Natural killer cell treated with Interleukin-12 subunit alpha and Interleukin-12 subunit beta and Interleukin-15 and Interleukin-18, amount 100 ng/mL, for 72 hours (primary cell): ENCODE results near the gene REEP2. TPM values are rescaled to one million over a fixed set of nuclear protein-coding genes. Genes with fewer than 3 reads are reported as not detected.
A peak's percentile ranks its signal among the peaks of the same experiment; 100 is the strongest.

Source experiments
- ATAC-seq, 2 donors: fragments of 150-1000 bp; cut with Tn5 transposase in 1 of 2; sonication (Bioruptor Pico), chemical (Tn5 transposase) in 1 of 2; 2 replicates each; pipeline ENCODE4 v1.10.0; 2021
- DNase-seq: peaks from one replicate; pipeline ENCODE4 v3.0.0; 2022; ENCODE audit warnings: low spot score
- H3K27ac Mint-ChIP-seq, 2 donors: 1 replicate in 1 of 2; 2 replicates in 1 of 2; pipeline ENCODE4 v1.8.0; 2022; ENCODE audit warnings: mixed read lengths in 2 of 2, mild to moderate bottlenecking in 1 of 2, moderate library complexity in 1 of 2
- H3K27me3 Mint-ChIP-seq, 2 donors: 1 replicate in 1 of 2; 2 replicates in 1 of 2; pipeline ENCODE4 v1.8.0; 2022; ENCODE audit warnings: mixed read lengths in 2 of 2
- H3K36me3 Mint-ChIP-seq: one replicate; pipeline ENCODE4 v1.8.0; 2022; ENCODE audit warnings: mixed read lengths
- H3K4me1 Mint-ChIP-seq, 2 donors: 1 replicate in 1 of 2; 2 replicates in 1 of 2; pipeline ENCODE4 v1.8.0; 2022; ENCODE audit warnings: low read depth in 2 of 2, mixed read lengths in 2 of 2, mild to moderate bottlenecking in 1 of 2
- H3K4me3 Mint-ChIP-seq: one replicate; pipeline ENCODE4 v1.8.0; 2022; ENCODE audit warnings: mixed read lengths
- H3K9me3 Mint-ChIP-seq: 2 replicates; pipeline ENCODE4 v1.8.0; 2022; ENCODE audit warnings: mixed read lengths
- total RNA-seq, 2 donors: library from RNA; stranded (reverse); gene quantifications; one replicate each; pipeline ENCODE4 v1.2.3, GENCODE V29; 2022

The REEP2 gene
- total RNA-seq, 2 donors from 2014 or later: 0.75 TPM; not detected in 1

DNA sequence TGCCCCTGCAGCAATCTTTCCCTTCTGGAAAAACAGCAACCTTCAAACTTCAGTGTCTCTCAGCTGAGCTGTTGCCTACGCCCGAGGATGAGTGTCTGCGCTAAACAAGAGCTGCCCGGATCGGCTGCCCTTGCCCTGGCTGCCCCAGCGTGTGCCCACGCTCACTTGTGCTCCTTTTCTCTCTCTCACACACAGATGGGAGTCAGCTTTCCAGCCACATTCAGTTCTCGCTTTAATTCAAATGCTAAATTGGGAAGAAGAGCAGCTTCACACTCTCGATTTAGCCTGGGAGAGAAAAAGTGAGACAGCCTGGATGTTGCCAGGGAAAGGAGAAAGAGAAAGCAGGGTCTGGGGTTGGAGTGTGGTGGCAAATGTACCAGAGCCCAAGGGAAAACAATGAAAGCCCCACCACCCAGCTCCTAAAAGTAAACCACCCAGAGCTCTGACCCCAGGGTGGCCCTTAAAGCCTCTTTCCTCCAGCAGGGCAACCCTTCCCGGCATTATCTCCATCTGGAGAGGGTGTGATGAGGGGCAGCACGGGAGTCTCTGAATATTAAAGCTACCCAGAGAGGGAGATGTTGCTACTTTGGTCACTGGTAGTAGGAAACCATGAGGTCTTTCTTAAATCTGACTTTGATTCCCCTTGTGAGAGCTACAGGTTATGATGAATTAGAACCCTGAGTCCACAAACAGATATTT is 16.5 kb downstream of the REEP2 start:
- DNase-seq (no peak), ATAC-seq (no peak)
- Mint-ChIP-seq H3K9me3 (no peaks in the 10 kb centered on the region), H3K36me3 (no peaks in the 10 kb centered on the region), H3K27me3 (peaks cover 0 to 3% of the 10 kb centered on the region in 2 donors), H3K4me3 (no peak overlapping the region), H3K27ac (peak overlapping the region in 1 of 2 donors; percentile 53), H3K4me1 (peaks cover 14 to 21% of the 10 kb centered on the region in 2 donors)

DNA sequence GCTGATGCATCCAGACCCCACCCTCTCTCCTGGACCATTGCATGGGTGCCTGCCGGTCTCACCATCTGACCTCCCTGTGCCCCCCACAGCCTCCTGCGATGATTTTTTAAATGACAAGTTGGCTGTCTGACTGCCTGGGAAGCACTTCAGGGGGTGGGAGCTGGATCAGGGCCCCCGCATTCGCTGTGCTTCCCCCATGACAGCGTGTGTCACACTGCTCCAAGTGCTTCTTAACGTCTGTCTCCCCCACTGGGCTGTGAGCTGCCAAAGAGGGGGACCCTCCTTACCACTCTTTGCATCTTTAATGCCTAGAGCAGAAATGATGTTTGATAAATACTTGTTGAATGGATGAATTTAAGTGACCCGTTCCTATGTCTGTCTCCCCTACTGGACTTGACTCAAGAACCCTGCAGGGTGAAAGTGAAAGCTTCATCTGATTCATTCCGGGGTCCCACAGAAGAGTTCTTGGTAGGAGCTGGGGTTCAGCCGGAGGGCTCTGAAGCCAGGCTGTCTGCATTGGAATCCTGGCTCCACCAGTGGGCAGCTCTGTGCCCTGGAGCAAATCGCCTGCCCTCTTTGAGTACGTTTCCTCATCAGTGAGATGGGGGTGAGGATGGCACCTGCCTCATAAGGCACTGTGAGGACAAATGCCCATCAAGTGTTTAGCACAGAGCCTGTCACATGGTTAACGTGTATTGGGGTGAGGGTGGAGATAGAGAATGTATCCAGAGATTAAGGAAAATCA is 18.8 kb downstream of the REEP2 start:
- H3K4me3 Mint-ChIP-seq: peak overlapping the region; percentile 29
- H3K9me3 Mint-ChIP-seq: no peaks in the 10 kb centered on the region
- ATAC-seq (no peak), DNase-seq (no peak)
- no peaks in the 10 kb centered on the region for H3K27me3 Mint-ChIP-seq
- H3K36me3 Mint-ChIP-seq: no peaks in the 10 kb centered on the region
- peaks cover 23 to 33% of the 10 kb centered on the region in 2 donors for H3K4me1 Mint-ChIP-seq
- peak overlapping the region; percentile 80 to 87 for H3K27ac Mint-ChIP-seq

- Mint-ChIP-seq H3K4me1 (peaks cover 23 to 33% of the 10 kb centered on the region in 2 donors), H3K4me3 (peak overlapping the region; percentile 29), H3K27ac (peak overlapping the region; percentile 87 to 90), H3K27me3 (no peaks in the 10 kb centered on the region), H3K9me3 (no peaks in the 10 kb centered on the region), H3K36me3 (no peaks in the 10 kb centered on the region)
- no peak for ATAC-seq
- DNase-seq: no peak
These were observed 19.5 kb downstream of the REEP2 start for GRCh38 chr5:138458384-138458783.

DNA sequence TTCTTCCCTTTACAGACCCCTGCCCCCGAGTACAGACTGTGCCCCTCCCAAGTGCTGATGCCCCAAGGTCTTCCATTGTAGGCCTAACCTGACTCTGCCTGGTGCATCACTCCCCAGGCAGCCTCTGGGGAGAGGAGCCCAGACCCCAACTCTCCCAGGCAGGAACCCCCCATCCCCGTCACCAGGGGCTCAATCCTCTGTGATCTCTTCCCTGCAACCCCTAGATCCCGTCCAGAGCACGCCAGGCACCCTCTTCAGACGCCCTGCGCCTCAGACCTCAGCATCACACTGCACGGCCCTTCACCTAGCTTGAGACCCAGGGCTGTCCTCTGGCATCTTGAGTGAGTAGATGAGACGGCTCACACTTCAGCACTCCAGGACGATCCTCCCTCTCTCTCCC is 20.0 kb downstream of the REEP2 start:
- Mint-ChIP-seq H3K4me1 (peaks cover 23 to 33% of the 10 kb centered on the region in 2 donors), H3K36me3 (no peaks in the 10 kb centered on the region), H3K4me3 (peak overlapping the region; percentile 68), H3K27ac (peak overlapping the region; percentile 87 to 90), H3K9me3 (no peaks in the 10 kb centered on the region), H3K27me3 (no peaks in the 10 kb centered on the region)
- ATAC-seq (peak in 1 of 2 donors; percentile 0), DNase-seq (no peak)

- Mint-ChIP-seq H3K36me3 (no peaks in the 10 kb centered on the region), H3K9me3 (no peaks in the 10 kb centered on the region), H3K4me3 (peak overlapping the region; percentile 68), H3K4me1 (peaks cover 23 to 33% of the 10 kb centered on the region in 2 donors), H3K27me3 (no peaks in the 10 kb centered on the region), H3K27ac (peak overlapping the region; percentile 87 to 90)
- DNase-seq (peak; percentile 88), ATAC-seq (peak; percentile 72 to 79)
These were observed 20.6 kb downstream of the REEP2 start for GRCh38 chr5:138459311-138459933.

DNA sequence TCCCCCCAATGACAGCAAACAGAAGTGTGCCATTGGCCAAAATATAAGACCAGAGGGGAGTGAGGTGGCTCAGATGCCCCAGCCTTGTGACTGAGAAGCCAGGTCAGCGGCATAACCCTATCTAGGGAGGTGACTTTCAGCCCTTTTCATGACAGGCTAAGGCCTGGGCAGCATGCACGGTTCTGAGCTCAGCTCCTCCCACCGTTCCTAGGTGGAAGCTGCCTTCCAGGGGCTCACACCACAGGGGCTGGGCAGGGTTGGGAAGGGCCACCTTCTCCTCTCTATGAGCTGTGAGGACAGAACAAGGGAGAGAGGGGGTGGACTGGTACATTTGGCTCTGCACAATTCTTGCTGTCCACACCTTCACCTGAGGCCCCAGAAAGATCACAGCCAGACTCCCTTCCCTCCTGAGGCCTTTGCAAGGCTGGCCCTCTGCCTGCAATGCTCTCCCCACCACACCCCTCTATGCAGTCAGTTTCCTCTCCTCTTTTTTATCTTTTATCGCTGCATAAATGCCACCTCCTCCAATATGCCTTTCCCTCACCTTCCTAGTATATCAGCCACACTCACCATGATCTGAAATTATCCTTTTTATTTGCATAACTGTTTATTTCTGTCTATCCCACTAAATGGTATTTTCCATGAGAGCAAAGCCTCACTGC is 21.3 kb downstream of the REEP2 start:
- Mint-ChIP-seq H3K4me3 (no peak overlapping the region), H3K36me3 (no peaks in the 10 kb centered on the region), H3K27ac (peak overlapping the region; percentile 87 to 90), H3K9me3 (no peaks in the 10 kb centered on the region), H3K4me1 (peaks cover 23 to 33% of the 10 kb centered on the region in 2 donors), H3K27me3 (no peaks in the 10 kb centered on the region)
- DNase-seq (no peak), ATAC-seq (no peak)

- Mint-ChIP-seq H3K9me3 (no peaks in the 10 kb centered on the region), H3K36me3 (no peaks in the 10 kb centered on the region), H3K27ac (peak overlapping the region; percentile 2 to 90), H3K27me3 (no peaks in the 10 kb centered on the region), H3K4me3 (no peak overlapping the region), H3K4me1 (peaks cover 25 to 33% of the 10 kb centered on the region in 2 donors)
- DNase-seq (no peak), ATAC-seq (no peak)
These were observed 22.7 kb downstream of the REEP2 start for GRCh38 chr5:138461343-138462125.

DNA sequence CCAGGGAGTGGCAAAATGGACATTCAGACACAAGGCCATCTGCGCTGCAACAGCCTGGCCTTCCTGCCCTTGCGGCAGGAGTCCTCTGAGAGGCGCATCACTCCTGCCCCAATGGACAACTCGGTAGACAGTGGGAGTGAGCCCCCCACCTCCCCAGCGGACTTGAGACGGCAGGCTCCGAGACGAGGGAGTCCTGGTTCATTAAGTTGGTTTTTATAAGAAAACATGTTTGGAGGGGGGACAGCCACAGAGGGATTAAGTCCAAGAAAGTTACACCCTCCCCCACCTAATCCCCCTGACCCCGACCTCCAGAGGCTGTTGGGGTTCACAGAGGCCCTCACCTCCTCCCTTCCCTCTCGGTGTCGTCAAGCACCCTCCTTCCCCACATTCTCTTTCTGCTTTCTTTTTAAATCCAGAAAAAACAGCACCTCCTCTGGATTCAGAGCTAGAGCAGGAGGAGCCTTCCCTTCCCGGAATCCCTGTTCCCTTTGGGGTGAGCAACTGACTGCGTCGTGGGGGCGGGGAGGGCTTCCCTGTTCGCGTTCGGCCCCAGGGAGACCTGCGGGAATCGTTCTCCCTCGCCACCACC is 24.7 kb downstream of the REEP2 start:
- Mint-ChIP-seq H3K27ac (peak overlapping the region; percentile 79 to 85), H3K9me3 (no peaks in the 10 kb centered on the region), H3K27me3 (no peaks in the 10 kb centered on the region), H3K4me3 (peak overlapping the region; percentile 86), H3K36me3 (no peaks in the 10 kb centered on the region), H3K4me1 (peaks cover 36 to 42% of the 10 kb centered on the region in 2 donors)
- DNase-seq (no peak), ATAC-seq (no peak)

DNA sequence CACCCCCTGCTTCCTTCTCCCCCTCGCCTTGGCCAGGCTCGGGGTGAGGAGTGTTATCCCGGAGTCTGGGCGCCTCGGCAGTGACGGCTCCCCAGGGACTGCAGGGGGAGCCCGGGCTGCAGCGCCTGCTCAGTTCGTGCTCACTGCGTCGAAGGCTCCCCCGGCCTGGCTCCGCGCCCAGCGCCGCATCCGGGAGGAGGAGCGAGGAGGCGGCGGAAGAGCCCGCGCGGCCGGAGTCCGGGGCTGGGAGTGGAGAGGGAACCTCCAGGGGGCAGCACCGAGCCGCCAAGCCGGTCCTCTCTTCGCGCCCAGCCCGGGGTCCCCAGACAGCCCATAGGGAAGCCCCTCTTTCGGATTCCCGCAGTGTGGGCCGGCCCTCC is 25.1 kb downstream of the REEP2 start:
- Mint-ChIP-seq H3K27me3 (no peaks in the 10 kb centered on the region), H3K4me3 (peak overlapping the region; percentile 86), H3K4me1 (peaks cover 33 to 42% of the 10 kb centered on the region in 2 donors), H3K9me3 (no peaks in the 10 kb centered on the region), H3K36me3 (no peaks in the 10 kb centered on the region), H3K27ac (peak overlapping the region; percentile 79 to 85)
- DNase-seq (peak; percentile 96), ATAC-seq (peak; percentile 74 to 80)

DNA sequence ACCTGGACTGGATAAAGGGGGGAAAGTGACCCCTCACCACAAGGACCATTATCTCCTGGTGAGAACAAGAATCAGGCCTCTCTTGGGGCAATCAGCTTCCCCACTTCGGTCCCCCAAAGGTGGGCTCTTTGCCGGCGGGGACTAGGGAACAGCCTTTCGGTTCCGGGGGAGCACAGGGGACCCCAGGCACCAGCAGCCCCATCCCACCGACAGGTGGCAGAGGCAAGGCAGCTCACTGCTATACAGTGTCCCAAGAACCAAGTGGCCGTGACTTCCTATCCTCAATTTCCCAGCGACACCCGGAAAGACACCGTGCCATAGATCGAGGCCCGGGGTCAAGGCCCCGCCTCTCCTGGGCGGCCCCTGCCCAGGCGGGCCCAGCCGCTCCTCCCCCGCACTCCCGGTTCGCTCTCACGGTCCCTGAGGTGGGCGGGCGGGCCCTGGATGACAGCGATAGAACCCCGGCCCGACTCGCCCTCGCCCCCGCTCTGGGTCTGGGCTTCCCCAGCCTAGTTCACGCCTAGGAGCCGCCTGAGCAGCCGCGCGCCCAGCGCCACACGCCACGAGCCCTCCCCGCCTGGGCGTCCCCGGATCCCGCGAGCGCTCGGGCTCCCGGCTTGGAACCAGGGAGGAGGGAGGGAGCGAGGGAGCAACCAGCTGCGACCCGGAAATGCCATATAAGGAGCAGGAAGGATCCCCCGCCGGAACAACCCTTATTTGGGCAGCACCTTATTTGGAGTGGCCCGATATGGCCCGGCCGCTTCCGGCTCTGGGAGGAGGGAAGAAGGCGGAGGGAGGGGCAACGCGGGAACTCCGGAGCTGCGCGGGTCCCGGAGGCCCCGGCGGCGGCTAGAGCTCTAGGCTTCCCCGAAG is 25.8 kb downstream of the REEP2 start:
- DNase-seq (peak; percentile 97), ATAC-seq (peak; percentile 85 to 88)
- Mint-ChIP-seq H3K27me3 (no peaks in the 10 kb centered on the region), H3K4me1 (peaks cover 29 to 35% of the 10 kb centered on the region in 2 donors), H3K4me3 (peak overlapping the region; percentile 86), H3K27ac (peak overlapping the region; percentile 79 to 85), H3K9me3 (no peaks in the 10 kb centered on the region), H3K36me3 (no peaks in the 10 kb centered on the region)

DNA sequence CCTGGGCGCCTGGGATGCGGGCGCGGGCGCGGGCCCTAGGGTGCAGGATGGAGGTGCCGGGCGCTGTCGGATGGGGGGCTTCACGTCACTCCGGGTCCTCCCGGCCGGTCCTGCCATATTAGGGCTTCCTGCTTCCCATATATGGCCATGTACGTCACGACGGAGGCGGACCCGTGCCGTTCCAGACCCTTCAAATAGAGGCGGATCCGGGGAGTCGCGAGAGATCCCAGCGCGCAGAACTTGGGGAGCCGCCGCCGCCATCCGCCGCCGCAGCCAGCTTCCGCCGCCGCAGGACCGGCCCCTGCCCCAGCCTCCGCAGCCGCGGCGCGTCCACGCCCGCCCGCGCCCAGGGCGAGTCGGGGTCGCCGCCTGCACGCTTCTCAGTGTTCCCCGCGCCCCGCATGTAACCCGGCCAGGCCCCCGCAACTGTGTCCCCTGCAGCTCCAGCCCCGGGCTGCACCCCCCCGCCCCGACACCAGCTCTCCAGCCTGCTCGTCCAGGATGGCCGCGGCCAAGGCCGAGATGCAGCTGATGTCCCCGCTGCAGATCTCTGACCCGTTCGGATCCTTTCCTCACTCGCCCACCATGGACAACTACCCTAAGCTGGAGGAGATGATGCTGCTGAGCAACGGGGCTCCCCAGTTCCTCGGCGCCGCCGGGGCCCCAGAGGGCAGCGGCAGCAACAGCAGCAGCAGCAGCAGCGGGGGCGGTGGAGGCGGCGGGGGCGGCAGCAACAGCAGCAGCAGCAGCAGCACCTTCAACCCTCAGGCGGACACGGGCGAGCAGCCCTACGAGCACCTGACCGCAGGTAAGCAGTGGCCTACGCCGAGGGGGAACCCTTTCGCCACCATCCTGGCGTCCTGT is 26.6 kb downstream of the REEP2 start, which contains the start of gene EGR1:
TSS of gene EGR1 (plus strand) at position 219 of the 864 bp plus-strand sequence. CDS start at position 502, 283 bp downstream.
- Mint-ChIP-seq H3K9me3 (no peaks in the 10 kb centered on the region), H3K36me3 (no peaks in the 10 kb centered on the region), H3K27ac (peak within 1 kb of the TSS; percentile 79 to 85), H3K4me1 (peaks cover 26 to 30% of the 10 kb centered on the region in 2 donors), H3K27me3 (no peaks in the 10 kb centered on the region), H3K4me3 (peak within 1 kb of the TSS; percentile 86)
- peak; percentile 78 to 82 for ATAC-seq
- DNase-seq: peak; percentile 94
